ENCODE measurements around the gene ZSWIM1. TPM values are rescaled to one million over a fixed set of nuclear protein-coding genes. Genes with fewer than 3 reads are reported as not detected.

Gene ZSWIM1
- total RNA-seq, 1 donor from 2014 or later, result 8.1 TPM

Other genes starting within 250 kb of the ZSWIM1 start
- not detected for gene WFDC9, start 249.9 kb upstream of the ZSWIM1 start, total RNA-seq
- not detected for gene WFDC11, start 211.0 kb upstream of the ZSWIM1 start, total RNA-seq
- not detected for gene WFDC13, start 179.2 kb upstream of the ZSWIM1 start, total RNA-seq
- gene WFDC10B, start 176.2 kb upstream of the ZSWIM1 start, total RNA-seq, result not detected
- gene SPINT4, start 158.9 kb upstream of the ZSWIM1 start, total RNA-seq, result not detected
- gene WFDC3, start 89.3 kb upstream of the ZSWIM1 start, total RNA-seq, result 1.5 TPM
- 20.5 TPM for gene DNTTIP1, start 89.3 kb upstream of the ZSWIM1 start, total RNA-seq
- gene UBE2C, start 68.6 kb upstream of the ZSWIM1 start, total RNA-seq, result 0.80 TPM
- gene TNNC2, start 53.9 kb upstream of the ZSWIM1 start, total RNA-seq, result 0.89 TPM
- gene SNX21, start 47.4 kb upstream of the ZSWIM1 start, total RNA-seq, result 52.6 TPM
- 19.7 TPM for gene ACOT8, start 23.8 kb upstream of the ZSWIM1 start, total RNA-seq
- gene ZSWIM3, start 23.6 kb upstream of the ZSWIM1 start, total RNA-seq, result 3.8 TPM
- 2.8 TPM for gene SPATA25, start 6.4 kb downstream of the ZSWIM1 start, total RNA-seq
- gene NEURL2, start 10.0 kb downstream of the ZSWIM1 start, total RNA-seq, result 8.9 TPM
- 87.4 TPM for gene CTSA, start 10.1 kb downstream of the ZSWIM1 start, total RNA-seq
- 95.4 TPM for gene PLTP, start 30.9 kb downstream of the ZSWIM1 start, total RNA-seq
- 38.2 TPM for gene PCIF1, start 53.5 kb downstream of the ZSWIM1 start, total RNA-seq
- 22.3 TPM for gene ZNF335, start 91.0 kb downstream of the ZSWIM1 start, total RNA-seq
- 5.0 TPM for gene MMP9, start 127.7 kb downstream of the ZSWIM1 start, total RNA-seq
- 3.9 TPM for gene SLC12A5, start 148.0 kb downstream of the ZSWIM1 start, total RNA-seq
- 27.4 TPM for gene NCOA5, start 208.7 kb downstream of the ZSWIM1 start, total RNA-seq
- 25.1 TPM for gene CD40, start 237.1 kb downstream of the ZSWIM1 start, total RNA-seq